PC-3 (cell line): ENCODE results near the gene FAM114A1.

Experiments used
- EZH2 ChIP-seq: fragments of 300-600 bp; sonication (generic); IDR thresholded peaks from one replicate; pipeline ENCODE4 v1.6.1; 2017; ENCODE audit warnings: antibody characterized with exemption, mild to moderate bottlenecking, low read length; ENCODE audit not compliant: unreplicated experiment
- EZH2phosphoT487 ChIP-seq: fragments of 300-600 bp; sonication (generic); IDR thresholded peaks from 2 replicates; pipeline ENCODE4 v1.6.1; 2018; ENCODE audit warnings: mild to moderate bottlenecking, antibody characterized with exemption, low read length, borderline replicate concordance
- TF ChIP-seq, protein P1 (sequence below): fragments of 300-600 bp; sonication (generic); conservative IDR thresholded peaks from 2 replicates; pipeline ENCODE4 v1.5.1; 2017; ENCODE audit warnings: antibody characterized with exemption, low read depth, mild to moderate bottlenecking, low read length

DNA sequence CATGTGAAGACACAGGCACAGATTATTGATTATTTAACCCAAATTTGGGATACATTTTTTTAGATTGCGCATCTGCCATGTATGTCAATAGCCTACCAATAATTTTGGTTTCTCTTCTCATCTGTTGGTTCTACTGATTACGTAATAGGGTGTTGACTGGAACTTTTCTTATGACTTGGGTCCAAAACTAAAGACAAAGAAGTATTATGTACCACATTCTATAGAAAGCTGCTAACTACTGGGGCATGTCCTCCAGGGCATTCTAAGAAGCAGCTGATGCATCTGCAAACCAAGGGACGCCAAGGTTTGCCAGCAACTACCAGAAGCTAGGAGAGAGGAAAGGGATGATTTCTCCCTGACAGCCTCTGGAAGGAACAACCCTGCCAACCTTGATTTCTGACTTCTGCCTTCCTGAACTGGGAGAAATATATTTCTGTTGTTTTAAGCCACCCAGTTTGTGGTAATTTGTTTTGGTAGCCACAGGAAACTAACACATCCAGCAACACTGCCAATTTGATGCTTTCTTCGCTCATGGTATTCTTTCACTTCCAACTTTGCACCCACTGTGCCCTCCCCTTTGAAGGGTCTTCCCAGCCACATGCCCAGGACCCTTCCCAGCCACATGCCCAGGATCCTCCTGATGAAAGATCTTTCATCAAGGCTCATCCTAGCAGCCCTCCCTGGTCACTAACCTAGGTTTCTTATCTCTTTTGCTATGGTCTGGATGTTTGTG is 47.1 kb upstream of the FAM114A1 start:
- TF ChIP-seq, protein P1, sequence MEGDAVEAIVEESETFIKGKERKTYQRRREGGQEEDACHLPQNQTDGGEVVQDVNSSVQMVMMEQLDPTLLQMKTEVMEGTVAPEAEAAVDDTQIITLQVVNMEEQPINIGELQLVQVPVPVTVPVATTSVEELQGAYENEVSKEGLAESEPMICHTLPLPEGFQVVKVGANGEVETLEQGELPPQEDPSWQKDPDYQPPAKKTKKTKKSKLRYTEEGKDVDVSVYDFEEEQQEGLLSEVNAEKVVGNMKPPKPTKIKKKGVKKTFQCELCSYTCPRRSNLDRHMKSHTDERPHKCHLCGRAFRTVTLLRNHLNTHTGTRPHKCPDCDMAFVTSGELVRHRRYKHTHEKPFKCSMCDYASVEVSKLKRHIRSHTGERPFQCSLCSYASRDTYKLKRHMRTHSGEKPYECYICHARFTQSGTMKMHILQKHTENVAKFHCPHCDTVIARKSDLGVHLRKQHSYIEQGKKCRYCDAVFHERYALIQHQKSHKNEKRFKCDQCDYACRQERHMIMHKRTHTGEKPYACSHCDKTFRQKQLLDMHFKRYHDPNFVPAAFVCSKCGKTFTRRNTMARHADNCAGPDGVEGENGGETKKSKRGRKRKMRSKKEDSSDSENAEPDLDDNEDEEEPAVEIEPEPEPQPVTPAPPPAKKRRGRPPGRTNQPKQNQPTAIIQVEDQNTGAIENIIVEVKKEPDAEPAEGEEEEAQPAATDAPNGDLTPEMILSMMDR, result no peak
- no peak for TF ChIP-seq EZH2
- TF ChIP-seq EZH2phosphoT487, result no peak
